H1 (cell line): ENCODE results near the gene DRAXIN. TPM values are rescaled to one million over a fixed set of nuclear protein-coding genes. Genes with fewer than 3 reads are reported as not detected.

Experiments
- BCL11A ChIP-seq, 2 experiments: IDR thresholded peaks; one replicate each; pipeline ENCODE4 v1.6.1; 2011; ENCODE audit warnings: low read depth in 2 of 2, low read length in 2 of 2, mild to moderate bottlenecking in 2 of 2
- CEBPB ChIP-seq: IDR thresholded peaks from 2 replicates; pipeline ENCODE4 v1.6.1; 2012; ENCODE audit warnings: low read depth, low read length
- CHD7 ChIP-seq: fragments of 300-600 bp; sonication (generic); IDR thresholded peaks from 2 replicates; pipeline ENCODE4 v1.7.1; 2012; ENCODE audit warnings: low read length, moderate library complexity, mild to moderate bottlenecking, inconsistent platforms; ENCODE audit not compliant: insufficient replicate concordance
- CREB1 ChIP-seq: IDR thresholded peaks from 2 replicates; pipeline ENCODE4 v1.6.1; 2012; ENCODE audit warnings: inconsistent platforms
- RAD21 ChIP-seq, 2 experiments: IDR thresholded peaks in 1 of 2; conservative IDR thresholded peaks in 1 of 2; 2 replicates each; pipeline ENCODE4 v1.6.1; 2011; ENCODE audit warnings: low read depth in 2 of 2, low read length in 2 of 2, improper control_type of control experiment in 1 of 2, inconsistent platforms in 1 of 2, mild to moderate bottlenecking in 1 of 2, moderate library complexity in 1 of 2
- RFX5 ChIP-seq: IDR thresholded peaks from 2 replicates; pipeline ENCODE4 v1.6.1; 2011; ENCODE audit warnings: low read depth, low read length, improper control_type of control experiment, borderline replicate concordance
- SP1 ChIP-seq: IDR thresholded peaks from 2 replicates; pipeline ENCODE4 v1.6.1; 2011; ENCODE audit warnings: low read depth, low read length
- TAF7 ChIP-seq: optimal IDR thresholded peaks from 2 replicates; pipeline ENCODE3; 2011; ENCODE audit warnings: low read depth, mild to moderate bottlenecking, inconsistent platforms, low read length, moderate library complexity, borderline replicate concordance
- TCF12 ChIP-seq: IDR thresholded peaks from 2 replicates; pipeline ENCODE4 v1.6.1; 2011; ENCODE audit warnings: low read depth, mild to moderate bottlenecking, low read length
- TEAD4 ChIP-seq: IDR thresholded peaks from 2 replicates; pipeline ENCODE4 v1.6.1; 2012; ENCODE audit warnings: low read depth, low read length, inconsistent platforms, mixed read lengths
- polyA plus RNA-seq, 7 experiments: library from polyadenylated mRNA; depleted of rRNA in 3 of 7; stranded (reverse) in 5 of 7; unstranded in 2 of 7; fragments of >200 nt in 5 of 7; fragments of 200-250 nt in 2 of 7; gene quantifications; 1 replicate in 5 of 7; 2 replicates in 1 of 7; 4 replicates in 1 of 7; pipeline versions ENCODE4 v1.2.1 to v1.2.3, GENCODE V29; 2011 to 2013; ENCODE audit warnings: missing spikeins in 2 of 7, mixed read lengths in 2 of 7
- total RNA-seq: library from RNA; stranded (reverse); fragmentation: NEBNext Ultra II Directional; extraction: Animal tissue kit (Norgen Biotek cat#: 25700); gene quantifications from 2 replicates; pipeline ENCODE4 v1.2.1, GENCODE V29; 2021
- TF ChIP-seq, protein P1 (sequence below): IDR thresholded peaks from 2 replicates; pipeline ENCODE4 v1.6.1; 2012; ENCODE audit warnings: inconsistent platforms

DRAXIN gene
- total and polyA plus RNA-seq, 2 of the 8 experiments (the other 6 are each of a cell fraction or from before 2014, with no cell fraction given) = 4.6 to 17.6 TPM

DNA sequence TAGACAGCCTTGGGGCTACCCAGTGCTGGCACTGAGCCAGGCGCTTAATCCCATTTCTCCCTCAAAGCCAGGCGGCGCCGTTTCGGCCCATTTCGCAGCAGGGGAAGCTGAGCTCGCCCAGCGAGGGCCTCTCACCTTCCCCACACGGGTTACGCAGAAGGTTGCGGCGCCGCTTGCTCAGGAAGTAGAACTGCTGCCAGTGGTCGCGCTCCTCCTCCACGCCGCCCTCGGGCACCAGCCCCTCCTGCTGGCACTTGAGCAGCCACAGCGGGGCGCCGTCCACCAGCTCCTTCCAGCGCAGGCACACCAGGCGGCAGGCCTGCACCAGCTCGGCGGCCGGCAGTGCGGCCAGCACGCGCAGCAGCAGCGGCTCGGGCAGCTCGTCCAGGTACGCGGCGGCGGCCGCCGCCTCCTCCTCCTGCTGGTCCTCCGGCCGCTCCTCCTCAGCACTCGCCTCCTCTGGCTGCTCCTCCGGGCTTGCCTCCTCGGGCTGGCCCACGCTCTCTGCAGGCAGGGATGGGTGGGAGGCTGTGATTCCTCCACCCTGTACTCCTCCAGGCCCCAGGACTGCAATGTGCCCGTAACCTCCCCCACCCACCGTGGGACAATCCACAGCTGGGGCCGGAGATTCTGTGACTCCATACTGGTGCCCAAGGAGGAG is 41.0 kb upstream of the DRAXIN start (continued):
- no peak for TF ChIP-seq CHD7
- no peak for TF ChIP-seq CREB1
- peak; percentile 51 to 66 for TF ChIP-seq RAD21 (IDR thresholded peaks at IDR 0.05 in 1 of 2, conservative IDR thresholded peaks at IDR 0.05 in 1 of 2; ENCODE audit: low read depth in 2 of 2, low read length in 2 of 2)
- no peak for TF ChIP-seq RFX5
- TF ChIP-seq TCF12 = no peak
- TF ChIP-seq SP1 = no peak
- TF ChIP-seq TAF7 = peak; percentile 40
- TF ChIP-seq CEBPB = no peak
- TF ChIP-seq BCL11A (IDR thresholded peaks at IDR 0.05; ENCODE audit: low read depth in 2 of 2, low read length in 2 of 2) = no peak
- TF ChIP-seq TEAD4 = no peak
- TF ChIP-seq, protein P1, sequence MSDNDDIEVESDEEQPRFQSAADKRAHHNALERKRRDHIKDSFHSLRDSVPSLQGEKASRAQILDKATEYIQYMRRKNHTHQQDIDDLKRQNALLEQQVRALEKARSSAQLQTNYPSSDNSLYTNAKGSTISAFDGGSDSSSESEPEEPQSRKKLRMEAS = peak; percentile 72
